Measurements from ENCODE around the gene THSD4. TPM values are rescaled to one million over a fixed set of nuclear protein-coding genes. Genes with fewer than 3 reads are reported as not detected.

Gene THSD4
- total RNA-seq, 4 donors from 2014 or later: 10.7 to 59.5 (median 49.0) TPM

- Histone ChIP-seq H3K9me3 (no peaks in the 10 kb centered on the region), H3K36me3 (no peaks in the 10 kb centered on the region), H3K27me3 (no peaks in the 10 kb centered on the region), H3K4me3 (no peak overlapping the region), H3K27ac (peak overlapping the region in 2 of 4 donors; percentile 61 to 64), H3K4me1 (peaks cover 0 to 25% (median 0%) of the 10 kb centered on the region in 4 donors)
- DNase-seq: no peak
- no peak for TF ChIP-seq POLR2A (IDR thresholded peaks at IDR 0.05)
- TF ChIP-seq, protein P1, sequence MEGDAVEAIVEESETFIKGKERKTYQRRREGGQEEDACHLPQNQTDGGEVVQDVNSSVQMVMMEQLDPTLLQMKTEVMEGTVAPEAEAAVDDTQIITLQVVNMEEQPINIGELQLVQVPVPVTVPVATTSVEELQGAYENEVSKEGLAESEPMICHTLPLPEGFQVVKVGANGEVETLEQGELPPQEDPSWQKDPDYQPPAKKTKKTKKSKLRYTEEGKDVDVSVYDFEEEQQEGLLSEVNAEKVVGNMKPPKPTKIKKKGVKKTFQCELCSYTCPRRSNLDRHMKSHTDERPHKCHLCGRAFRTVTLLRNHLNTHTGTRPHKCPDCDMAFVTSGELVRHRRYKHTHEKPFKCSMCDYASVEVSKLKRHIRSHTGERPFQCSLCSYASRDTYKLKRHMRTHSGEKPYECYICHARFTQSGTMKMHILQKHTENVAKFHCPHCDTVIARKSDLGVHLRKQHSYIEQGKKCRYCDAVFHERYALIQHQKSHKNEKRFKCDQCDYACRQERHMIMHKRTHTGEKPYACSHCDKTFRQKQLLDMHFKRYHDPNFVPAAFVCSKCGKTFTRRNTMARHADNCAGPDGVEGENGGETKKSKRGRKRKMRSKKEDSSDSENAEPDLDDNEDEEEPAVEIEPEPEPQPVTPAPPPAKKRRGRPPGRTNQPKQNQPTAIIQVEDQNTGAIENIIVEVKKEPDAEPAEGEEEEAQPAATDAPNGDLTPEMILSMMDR (IDR thresholded peaks at IDR 0.05): no peak
Measured at GRCh38 chr15:71275566-71276335, 160.5 kb downstream of the THSD4 start.

DNA sequence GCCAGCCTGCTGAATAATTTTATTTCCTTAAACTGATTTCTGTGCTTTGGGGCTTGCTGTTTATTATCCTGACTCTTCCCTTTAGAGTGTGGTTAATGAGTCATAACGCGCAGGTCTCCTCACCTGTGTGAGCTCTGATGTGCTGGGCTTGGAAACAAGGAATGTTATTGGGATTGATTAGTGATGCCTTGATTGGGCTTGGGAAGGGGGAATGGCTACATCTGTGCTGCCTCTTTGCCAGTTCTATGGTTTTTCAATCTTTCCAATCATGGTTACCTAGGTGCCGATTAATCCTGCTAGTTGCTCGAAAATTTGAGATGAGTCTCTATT is 161.0 kb downstream of the THSD4 start:
- no peaks in the 10 kb centered on the region for H3K36me3 ChIP-seq
- H3K27me3 ChIP-seq: no peaks in the 10 kb centered on the region
- peak overlapping the region in 1 of 4 donors; percentile 61 for H3K27ac ChIP-seq
- no peaks in the 10 kb centered on the region for H3K9me3 ChIP-seq
- DNase-seq: no peak
- TF ChIP-seq, protein P1 (IDR thresholded peaks at IDR 0.05): no peak
- H3K4me1 ChIP-seq: peaks cover 0 to 26% (median 0%) of the 10 kb centered on the region in 4 donors
- H3K4me3 ChIP-seq: no peak overlapping the region

DNA sequence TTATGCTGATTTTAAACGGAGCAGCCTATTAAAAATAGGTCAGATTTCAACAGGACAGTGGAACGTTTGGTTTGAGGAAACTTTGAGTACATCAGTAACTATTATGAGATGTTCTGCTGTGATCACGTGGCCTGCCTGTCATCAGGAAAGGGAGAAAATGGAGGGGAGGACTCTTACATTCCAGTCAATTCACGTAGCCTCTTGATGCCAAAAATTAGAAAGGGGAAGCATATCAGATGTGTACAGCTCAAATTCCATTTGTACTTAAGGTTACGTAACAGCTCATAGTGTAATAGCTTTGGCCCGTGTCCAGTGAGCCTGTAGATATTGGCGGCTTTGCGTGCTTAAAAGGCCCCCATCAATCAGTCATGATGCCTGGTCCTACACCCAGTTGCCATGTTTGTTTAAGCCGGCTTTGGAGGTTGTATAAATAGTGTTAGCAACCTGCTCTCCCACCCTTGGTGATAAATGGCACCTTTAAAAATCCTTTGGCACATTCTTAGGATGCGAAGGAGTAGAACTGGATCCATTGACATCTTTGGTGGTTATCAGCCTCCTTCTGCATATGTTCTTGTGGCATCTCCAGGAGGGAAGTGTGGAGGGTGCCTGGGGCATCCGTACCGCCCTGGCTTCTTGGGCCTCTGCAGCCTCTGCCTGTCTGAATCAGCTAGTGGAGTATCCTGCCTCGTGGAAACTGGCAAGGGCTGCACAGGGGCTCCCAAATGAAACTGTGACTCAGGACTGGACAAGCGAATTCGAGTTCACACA is 163.9 kb downstream of the THSD4 start:
- H3K4me1 ChIP-seq: peaks cover 0 to 26% (median 0%) of the 10 kb centered on the region in 4 donors
- H3K4me3 ChIP-seq: no peak overlapping the region
- peak overlapping the region in 3 of 4 donors; percentile 32 to 83 (median 62) for H3K27ac ChIP-seq
- H3K9me3 ChIP-seq: no peaks in the 10 kb centered on the region
- H3K27me3 ChIP-seq: no peaks in the 10 kb centered on the region
- peak in 1 of 3 donors; percentile 71 for DNase-seq
- H3K36me3 ChIP-seq: no peaks in the 10 kb centered on the region
- TF ChIP-seq, protein P1 (IDR thresholded peaks at IDR 0.05): no peak
- no peak for TF ChIP-seq POLR2A (IDR thresholded peaks at IDR 0.05)

GRCh38 chr15:71279757-71280141 is 164.5 kb downstream of the THSD4 start:
- TF ChIP-seq, protein P1 (IDR thresholded peaks at IDR 0.05): no peak
- TF ChIP-seq POLR2A (IDR thresholded peaks at IDR 0.05): no peak
- Histone ChIP-seq H3K9me3 (no peaks in the 10 kb centered on the region), H3K4me1 (peaks cover 0 to 26% (median 0%) of the 10 kb centered on the region in 4 donors), H3K27me3 (no peaks in the 10 kb centered on the region), H3K36me3 (no peaks in the 10 kb centered on the region), H3K27ac (peak overlapping the region in 2 of 4 donors; percentile 62 to 83), H3K4me3 (no peak overlapping the region)
- peak in 2 of 3 donors; percentile 53 to 63 for DNase-seq

DNA sequence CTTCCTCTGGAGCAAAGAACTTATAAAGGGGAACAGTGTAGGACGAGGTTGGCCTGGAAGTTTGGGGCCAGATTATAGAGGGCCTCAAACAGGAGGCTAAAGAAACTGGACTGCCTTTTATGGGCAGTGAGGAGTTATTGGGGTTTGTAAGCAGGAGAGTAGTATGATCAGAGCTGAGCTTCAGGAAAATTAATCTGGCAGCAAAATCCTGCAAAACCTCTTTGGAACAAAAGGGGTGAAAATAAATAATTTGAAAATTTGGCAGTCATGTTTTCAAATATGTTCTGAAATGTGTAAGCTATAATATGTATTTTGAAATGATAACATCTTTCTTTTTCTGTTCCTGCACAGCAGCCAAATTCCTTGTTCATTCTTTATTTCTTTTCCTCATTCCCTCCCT is 164.9 kb downstream of the THSD4 start:
- H3K27ac ChIP-seq: peak overlapping the region in 2 of 4 donors; percentile 62 to 83
- H3K4me3 ChIP-seq: no peak overlapping the region
- H3K4me1 ChIP-seq: peaks cover 0 to 26% (median 0%) of the 10 kb centered on the region in 4 donors
- DNase-seq: no peak
- H3K9me3 ChIP-seq: no peaks in the 10 kb centered on the region
- H3K36me3 ChIP-seq: no peaks in the 10 kb centered on the region
- TF ChIP-seq, protein P1 (IDR thresholded peaks at IDR 0.05): no peak
- no peak for TF ChIP-seq POLR2A (IDR thresholded peaks at IDR 0.05)
- H3K27me3 ChIP-seq: no peaks in the 10 kb centered on the region
